HG03280 (cell line): ENCODE data around the gene GAL3ST2.
"Not testable (repeated sequence)": the region's sequence is repeated elsewhere in the genome, so short reads cannot be mapped to it uniquely, and the experiment has no call there.

Experiments
- ATAC-seq: cut with Tn5 transposase; IDR thresholded peaks from one replicate; pipeline ENCODE4 v1.9.1; 2021; ENCODE audit warnings: mild to moderate bottlenecking, moderate library complexity; ENCODE audit not compliant: unreplicated experiment

Gene GAL3ST2

DNA sequence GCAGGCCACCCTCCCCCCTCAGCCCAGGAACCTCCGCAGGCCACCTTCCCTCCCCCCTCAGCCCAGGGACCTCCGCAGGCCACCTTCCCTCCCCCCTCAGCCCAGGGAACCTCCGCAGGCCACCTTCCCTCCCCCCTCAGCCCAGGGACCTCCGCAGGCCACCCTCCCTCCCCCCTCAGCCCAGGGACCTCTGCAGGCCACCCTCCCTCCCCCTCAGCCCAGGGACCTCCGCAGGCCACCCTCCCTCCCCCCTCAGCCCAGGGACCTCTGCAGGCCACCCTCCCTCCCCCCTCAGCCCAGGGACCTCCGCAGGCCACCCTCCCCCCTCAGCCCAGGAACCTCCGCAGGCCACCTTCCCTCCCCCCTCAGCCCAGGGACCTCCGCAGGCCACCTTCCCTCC lies 29.6 kb downstream of the GAL3ST2 start:
- ATAC-seq = not testable (repeated sequence)

DNA sequence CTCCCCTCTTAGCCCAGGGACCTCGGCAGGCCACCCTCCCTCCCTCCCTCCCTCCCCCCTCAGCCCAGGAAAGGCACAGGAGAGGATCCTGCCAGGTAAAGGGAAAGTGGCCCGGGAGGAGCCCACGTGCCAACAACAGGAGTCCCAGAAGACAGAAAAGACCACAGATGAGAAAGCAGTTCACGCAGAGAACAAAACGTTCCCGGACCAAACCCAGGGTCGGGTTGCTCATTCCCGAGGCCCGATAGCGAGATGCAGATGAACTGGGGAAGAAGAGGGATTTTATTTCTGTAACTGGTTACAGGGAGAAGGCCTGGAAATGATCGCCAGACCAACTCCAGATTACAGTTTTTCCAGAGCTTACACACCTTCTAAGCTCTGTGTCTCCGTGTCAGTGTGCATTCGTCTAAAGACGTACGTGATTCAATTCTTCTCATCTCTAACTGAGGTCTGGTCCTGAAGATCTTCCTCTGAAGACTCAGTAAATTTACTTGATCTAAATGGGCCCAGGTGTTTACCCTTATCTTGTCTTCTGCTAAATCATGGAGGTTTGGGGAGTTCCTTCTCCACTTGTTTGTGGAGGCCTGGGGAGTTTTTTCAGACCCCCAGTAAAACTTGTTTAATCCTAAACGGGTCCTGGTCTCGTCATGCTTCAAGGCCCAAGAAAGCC lies 31.6 kb downstream of the GAL3ST2 start:
- ATAC-seq = no peak

DNA sequence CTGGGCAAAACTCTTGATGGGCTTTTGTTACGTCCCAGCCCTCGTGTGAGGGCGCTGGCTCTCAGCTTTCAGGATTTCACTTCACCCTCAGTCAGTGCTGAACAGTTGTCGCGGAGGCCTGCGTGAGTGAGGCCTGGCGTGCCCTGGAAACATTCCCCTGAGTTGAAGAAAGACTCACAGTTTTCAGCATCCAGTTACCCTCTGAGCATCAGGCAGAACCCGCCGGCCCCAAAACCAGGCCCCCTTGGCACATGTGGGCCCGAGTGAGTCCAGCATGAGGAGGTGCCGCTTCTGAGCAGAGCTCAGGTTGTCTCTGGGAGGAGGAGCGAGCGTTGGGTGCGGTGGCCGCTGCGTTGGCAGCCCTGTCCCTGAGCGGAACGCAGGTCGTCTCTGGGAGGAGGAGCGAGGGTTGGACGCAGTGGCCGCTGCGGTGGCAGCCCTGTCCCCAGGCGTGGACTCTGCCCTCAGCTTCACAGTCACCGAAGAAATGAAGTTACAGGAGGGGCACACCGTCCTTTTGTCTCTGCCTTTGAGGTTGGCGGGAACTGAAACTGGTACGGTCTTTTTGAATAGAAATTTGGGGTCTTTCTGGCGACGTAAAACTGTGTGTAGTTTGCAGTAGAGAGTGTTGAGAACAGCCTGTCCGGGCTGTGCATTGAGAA lies 32.2 kb downstream of the GAL3ST2 start, which contains the start of gene NEU4:
Gene NEU4 (plus strand): TSS at position 473 of the 662 bp plus-strand sequence. CDS start 5,292 bp downstream, outside the sequence.
- ATAC-seq = no peak

DNA sequence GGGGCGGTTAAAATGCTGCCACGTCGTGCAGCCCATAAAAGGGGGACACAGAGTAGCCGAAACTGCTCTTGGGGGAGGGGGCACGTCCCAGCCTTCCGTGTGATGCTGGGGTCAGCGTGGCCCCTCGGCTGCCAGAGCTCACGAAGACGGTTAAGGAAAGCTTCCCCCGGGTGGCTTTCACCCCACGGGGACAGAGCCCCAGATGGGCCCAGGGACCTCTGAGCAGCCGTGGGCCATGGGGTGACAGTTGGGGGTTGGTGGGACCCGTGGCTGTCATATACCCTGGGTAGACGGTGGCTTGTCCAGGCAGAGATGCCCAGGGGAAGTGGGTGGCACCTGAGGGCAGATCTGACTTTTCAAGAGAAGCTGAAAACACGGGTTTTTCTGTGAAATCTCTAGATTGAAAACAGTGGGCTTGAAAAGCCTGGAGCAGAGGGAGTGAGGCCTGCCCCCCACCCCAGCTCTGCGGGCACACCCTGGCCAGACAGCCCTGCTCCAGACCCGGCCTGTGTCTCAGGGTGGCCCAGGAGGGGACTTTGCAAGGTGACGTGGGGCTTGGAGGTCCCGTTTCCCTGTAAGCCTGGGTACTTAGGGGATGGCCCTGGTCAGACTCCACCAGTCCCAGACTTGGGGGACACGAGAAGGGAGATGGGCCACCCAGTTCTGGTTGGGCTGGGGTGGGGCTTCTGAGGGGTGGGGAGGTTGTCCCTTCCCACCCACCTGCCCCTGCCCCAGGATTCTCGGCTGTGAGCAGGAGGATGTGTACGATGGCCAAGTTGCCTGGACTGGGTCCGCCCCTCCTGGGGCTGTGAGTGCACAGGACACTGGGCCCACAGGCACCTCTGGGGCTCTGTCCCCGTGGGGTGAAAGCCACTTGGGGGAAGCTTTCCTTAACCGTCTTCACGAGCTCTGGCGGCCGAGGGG lies 33.0 kb downstream of the GAL3ST2 start:
- no peak for ATAC-seq

DNA sequence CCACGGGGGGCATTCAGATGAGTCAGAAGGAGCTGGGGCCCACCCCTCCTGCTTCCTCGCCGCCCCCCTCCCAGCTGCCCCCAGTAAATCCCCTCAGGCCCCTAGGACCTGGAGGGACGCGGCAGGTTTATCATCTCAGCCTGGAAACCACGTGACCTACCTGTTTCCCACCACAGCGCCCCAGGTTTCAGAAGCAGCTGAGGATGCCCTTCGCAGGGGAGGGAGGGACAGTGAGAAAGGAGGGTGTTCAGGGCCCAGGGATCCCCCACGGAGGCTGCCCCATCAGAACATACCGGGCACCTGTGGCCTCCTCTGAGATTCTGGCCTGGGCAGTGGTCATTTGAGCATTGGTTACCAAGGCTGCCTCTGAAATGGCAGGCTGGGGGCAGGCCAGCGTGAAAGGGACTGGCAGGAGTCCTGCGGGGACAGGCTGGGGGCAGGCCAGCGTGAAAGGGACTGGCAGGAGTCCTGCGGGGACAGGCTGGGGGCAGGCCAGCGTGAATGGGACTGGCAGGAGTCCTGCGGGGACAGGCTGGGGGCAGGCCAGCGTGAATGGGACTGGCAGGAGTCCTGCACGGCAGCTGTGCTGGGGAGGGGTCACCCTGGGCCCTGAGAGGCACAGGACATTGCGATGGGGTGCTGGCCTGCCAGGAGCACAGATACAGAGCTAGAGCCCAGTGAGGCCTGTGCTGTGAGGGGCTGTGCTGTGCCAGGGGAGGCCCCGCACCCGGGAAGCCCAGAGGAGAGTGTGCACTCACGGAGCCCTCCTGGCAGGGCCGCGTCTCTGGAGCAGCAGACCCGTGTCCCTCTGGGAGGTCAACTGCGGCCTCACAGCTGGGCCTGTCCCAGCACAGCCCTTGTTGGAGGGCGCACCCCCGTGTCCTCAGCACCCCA lies 33.9 kb downstream of the GAL3ST2 start:
- no peak for ATAC-seq

DNA sequence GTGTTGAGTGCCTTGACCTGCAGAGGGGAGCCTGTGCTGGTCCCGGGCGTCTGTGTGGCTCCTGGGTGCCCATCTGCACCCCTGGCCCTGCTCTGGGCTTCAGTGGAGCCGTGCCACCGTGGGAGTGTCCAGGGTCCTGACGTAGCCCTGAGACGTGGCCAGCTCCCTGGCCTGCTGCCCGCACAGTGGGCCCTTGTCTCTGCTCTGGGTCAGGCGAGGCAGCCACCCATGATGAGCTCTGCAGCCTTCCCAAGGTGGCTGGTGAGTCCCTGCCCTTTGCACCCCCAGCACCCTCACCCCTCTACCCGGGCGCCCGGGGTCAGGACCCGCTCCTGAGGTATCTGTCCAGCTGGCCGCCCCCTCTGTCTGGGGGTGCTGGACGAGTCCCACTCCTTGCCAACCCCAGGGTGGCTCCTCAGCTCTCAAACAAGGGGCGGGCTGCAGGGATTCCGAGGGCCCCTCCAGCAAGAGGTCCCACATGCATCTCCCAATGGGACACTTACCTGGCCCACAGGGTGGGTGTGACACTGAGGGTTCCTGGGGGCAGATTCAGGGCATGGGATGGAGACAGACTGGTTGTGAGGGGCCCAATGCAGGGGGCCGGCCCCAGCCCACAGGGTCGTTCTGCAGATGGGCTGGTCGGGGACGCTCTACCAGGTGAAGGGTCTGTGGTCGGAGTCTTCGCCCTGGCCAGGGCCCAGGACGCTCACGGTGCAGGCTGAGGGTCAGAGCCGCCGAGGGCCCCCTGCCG lies 34.8 kb downstream of the GAL3ST2 start:
- no peak for ATAC-seq

DNA sequence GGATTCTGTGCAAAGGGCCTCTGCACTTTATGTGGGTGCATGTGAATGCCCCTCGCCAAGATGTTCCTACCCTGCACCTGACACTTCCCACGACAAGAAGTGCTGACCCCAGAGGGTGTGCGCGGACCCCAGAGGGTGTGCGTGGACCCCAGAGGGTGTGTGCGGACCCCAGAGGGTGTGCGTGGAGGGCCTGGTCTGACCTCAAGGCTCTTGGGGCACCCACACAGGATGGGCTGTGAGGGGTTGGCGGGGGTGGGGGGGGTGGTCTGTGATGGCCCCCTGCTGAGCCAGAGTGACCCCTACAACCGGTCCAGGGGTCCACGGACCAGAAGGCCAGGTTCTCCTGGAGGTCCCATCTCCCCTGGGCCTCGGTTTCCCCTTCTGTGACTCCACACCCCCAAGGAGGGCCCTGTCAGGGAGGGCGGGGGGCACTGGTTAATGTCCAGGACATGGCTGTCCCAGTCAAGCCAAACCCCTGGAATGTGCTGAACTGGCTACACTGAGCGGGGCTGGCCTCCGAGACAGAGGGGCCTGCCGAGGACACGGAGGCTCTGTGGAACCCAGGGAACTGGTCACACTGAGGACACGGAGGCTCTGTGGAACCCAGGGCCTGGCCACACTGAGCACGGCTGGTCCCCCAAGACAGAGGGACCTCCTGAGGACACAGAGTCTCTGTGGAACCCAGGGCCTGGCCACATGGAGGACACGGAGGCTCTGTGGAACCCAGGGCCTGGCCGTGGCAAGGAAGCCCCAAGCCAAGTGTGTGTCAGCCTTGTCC lies 35.5 kb downstream of the GAL3ST2 start:
- ATAC-seq = no peak

DNA sequence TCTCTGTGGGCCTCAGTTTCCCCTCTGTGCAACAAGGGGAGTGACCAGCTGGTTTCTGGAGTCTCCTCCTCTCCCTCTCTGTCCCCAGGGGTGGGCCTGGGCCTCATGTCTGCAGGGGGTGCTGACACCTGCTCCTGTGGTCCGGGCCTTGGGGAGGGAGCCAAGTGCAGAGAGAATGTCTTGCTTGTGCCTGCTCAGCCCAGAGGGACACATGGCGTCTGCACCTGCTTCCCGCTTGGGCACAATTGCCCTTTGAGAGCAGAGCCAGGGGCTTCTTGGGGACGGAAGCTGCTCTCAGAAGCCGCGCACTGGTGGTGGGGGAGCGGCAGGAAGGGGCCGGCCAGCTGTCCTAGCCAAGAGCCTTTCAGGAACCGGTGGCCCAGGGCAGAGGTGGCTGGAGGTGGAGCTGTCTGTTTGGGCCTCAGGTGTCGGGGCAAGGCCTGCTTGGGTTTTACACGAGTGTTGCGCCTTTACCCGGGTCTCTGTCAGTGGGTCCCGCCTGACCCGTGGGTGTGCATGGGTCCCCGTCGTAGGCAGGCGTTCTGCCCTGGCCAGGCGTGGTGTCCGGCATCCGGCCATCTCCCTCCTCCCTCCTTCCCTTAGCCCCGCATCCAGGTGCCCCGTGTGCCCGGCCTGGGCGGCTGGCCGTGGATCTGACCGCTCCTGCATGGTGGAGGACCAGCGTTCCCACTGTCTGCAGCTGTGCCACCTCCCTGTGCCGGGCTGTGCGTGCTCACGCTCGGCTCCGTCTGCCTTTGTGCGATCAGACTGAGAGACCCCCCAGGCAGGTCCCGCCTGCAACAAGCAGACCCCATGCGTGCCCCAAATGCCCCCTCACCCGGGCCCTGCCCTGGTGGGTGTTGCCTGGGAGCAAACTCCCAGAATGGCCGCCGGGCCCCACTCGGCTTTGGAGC lies 36.4 kb downstream of the GAL3ST2 start:
- no peak for ATAC-seq

DNA sequence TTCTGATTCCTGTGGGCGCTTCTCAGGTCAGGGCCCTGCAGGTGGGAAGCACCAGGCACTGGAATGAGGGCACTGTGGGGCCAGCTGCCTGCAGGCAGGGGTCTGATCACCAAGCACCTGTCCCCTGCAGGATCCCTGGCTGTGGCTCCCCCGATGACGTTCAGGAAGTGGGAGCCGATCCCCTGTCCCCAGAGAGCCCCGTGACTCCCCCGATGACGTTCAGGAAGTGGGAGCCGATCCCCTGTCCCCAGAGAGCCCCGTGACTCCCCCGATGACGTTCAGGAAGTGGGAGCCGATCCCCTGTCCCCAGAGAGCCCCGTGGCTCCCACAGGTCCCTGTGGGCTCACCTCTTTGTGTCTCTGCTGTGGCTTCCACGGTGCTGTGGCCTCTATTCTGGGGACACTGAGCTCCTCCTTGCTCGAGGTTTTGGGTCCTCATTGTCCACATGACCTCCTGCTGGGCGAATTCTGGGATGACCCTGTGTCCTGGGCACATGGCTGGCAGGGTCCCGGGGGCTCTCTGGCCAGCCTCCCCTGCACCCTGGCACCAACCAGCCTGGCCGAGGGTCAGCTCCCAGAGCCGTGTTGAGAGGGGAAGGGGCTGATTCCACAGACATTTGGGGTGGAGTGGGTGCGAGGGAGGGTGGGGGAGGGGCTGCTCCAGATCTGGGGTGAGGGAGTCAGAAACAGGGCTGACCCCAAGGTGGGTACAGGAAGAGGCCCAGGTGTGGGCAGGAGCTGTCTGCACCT lies 37.2 kb downstream of the GAL3ST2 start:
- no peak for ATAC-seq

DNA sequence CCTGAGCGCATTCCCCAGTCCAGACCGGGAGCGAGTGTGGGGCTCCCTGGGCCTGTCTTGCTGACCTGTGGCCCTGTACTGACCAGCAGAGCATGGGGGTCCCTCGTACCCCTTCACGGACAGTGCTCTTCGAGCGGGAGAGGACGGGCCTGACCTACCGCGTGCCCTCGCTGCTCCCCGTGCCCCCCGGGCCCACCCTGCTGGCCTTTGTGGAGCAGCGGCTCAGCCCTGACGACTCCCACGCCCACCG lies 37.7 kb downstream of the GAL3ST2 start:
- no peak for ATAC-seq

DNA sequence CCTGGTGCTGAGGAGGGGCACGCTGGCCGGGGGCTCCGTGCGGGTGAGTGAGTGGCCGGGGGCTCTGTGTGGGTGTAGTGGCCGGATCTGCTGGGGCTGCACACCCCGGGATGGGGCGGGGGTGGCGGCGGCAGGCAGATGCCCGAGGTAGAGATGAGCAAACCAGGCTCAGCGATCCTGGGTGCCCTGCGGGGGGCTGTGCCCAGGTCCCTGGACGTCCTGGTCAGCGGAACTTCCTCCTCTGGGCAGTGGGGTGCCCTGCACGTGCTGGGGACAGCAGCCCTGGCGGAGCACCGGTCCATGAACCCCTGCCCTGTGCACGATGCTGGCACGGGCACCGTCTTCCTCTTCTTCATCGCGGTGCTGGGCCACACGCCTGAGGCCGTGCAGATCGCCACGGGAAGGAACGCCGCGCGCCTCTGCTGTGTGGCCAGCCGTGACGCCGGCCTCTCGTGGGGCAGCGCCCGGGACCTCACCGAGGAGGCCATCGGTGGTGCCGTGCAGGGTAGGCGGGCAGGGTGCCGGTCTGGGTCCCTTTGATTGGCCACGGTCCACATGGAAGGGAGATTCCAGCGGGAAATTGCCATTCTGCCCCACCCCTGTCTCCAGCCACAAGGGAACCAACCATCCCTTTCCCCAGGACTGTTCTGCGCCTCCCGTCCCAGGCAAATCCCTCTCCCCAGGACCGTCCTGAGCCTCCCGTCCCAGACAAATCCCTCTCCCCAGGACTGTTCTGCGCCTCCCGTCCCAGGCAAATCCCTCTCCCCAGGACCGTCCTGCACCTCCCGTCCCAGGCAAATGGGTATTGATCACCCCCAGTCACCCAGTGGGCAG lies 38.2 kb downstream of the GAL3ST2 start:
- no peak for ATAC-seq

DNA sequence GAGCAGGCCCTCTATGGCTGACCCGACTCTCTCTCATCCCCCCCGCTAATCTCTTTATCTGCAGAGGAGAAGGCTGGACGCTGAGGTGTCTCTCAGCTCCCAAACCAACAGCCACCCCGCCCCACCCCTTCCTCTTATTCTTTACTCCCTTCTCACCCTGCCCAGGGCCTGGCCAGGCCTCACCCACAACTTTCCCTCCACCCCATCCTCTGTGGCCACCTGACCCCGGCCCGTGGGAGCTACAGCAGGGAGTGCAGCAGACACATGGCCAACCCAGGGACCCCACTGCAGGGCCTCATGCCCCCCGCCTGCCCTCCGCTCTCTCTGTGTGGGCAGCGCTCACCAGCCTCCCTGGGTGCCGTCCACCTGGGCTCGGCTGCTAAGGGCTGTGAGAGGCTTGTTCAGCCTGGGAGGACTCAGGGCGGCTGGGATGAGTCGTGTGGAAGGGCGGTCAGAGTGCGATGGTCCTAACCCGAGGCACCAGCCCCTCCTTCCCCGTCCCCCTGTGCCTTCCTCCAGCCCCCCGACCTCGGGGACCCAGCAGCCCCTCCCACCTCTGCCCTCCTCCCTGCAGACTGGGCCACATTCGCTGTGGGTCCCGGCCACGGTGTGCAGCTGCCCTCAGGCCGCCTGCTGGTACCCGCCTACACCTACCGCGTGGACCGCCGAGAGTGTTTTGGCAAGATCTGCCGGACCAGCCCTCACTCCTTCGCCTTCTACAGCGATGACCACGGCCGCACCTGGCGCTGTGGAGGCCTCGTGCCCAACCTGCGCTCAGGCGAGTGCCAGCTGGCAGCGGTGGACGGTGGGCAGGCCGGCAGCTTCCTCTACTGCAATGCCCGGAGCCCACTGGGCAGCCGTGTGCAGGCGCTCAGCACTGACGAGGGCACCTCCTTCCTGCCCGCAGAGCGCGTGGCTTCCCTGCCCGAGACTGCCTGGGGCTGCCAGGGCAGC lies 39.1 kb downstream of the GAL3ST2 start:
- ATAC-seq = no peak

DNA sequence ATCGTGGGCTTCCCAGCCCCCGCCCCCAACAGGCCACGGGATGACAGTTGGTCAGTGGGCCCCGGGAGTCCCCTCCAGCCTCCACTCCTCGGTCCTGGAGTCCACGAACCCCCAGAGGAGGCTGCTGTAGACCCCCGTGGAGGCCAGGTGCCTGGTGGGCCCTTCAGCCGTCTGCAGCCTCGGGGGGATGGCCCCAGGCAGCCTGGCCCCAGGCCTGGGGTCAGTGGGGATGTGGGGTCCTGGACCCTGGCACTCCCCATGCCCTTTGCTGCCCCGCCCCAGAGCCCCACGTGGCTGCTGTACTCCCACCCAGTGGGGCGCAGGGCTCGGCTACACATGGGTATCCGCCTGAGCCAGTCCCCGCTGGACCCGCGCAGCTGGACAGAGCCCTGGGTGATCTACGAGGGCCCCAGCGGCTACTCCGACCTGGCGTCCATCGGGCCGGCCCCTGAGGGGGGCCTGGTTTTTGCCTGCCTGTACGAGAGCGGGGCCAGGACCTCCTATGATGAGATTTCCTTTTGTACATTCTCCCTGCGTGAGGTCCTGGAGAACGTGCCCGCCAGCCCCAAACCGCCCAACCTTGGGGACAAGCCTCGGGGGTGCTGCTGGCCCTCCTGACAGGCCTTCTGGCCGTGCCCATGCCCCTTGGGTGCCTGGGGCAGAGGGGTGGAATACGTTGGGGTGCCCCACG lies 40.0 kb downstream of the GAL3ST2 start:
- ATAC-seq = no peak

DNA sequence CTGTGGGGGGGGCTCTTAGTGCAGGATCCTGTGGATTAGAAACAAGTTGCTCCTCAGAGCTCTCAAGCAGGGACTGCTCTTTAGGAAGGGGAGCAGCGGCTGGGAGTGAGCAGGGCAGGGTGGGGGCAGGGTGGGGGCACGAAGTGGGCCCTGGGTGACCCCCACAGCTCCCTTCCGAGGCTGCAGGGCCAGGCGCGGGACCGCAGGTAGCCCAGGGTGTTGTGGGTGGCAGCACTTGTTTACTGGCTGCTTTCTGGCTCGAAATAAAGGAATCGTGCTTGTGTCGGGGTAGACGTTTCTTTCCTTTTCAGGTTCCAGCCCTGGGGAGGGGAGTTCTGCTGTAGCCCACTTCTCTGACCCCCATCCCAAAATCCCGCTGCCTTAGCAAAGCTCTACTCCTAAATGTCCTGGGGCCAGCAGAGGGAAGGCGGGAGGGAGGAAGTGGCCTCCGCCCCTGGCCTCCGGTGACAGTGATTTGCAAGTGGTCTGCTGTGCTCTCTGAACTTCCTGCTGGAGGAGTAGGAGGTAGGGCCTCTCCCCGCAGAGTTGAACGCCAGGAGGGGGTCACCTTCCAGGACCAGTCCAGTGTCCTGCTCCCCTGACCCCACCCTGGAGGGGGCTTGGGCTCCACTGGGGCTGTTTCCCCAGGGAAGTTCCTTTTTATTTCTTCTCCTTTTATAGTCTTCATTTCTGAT lies 40.7 kb downstream of the GAL3ST2 start:
- ATAC-seq = no peak
